SU-DHL-6 (cell line): ENCODE data around the gene CD247.

Experiments used
- H2AFZ ChIP-seq: fragments of 200-600 bp; sonication (generic); 2 replicates; pipeline ENCODE4 v1.6.1; 2014; ENCODE audit warnings: low read depth, mild to moderate bottlenecking, moderate library complexity, mixed read lengths, antibody characterized with exemption, low read length; ENCODE audit not compliant: severe bottlenecking
- H3F3A ChIP-seq: fragments of 200-600 bp; shearing (Covaris generic); 2 replicates; pipeline ENCODE4 v1.6.0; 2016; ENCODE audit warnings: antibody characterized with exemption, mild to moderate bottlenecking; ENCODE audit not compliant: insufficient read depth
- H3K27ac ChIP-seq: fragments of 200-600 bp; sonication (generic); 2 replicates; pipeline ENCODE4 v1.5.1; 2016; ENCODE audit warnings: low read depth, mild to moderate bottlenecking, low read length, moderate library complexity, mixed read lengths
- H3K27me3 ChIP-seq: fragments of 200-600 bp; sonication (generic), shearing (Covaris generic); 2 replicates; pipeline ENCODE4 v1.6.0; 2014; ENCODE audit warnings: mild to moderate bottlenecking, low read length
- H3K36me3 ChIP-seq: fragments of 200-600 bp; sonication (generic); 2 replicates; pipeline ENCODE4 v1.6.1; 2014; ENCODE audit warnings: mild to moderate bottlenecking, low read length, mixed read lengths
- H3K4me2 ChIP-seq: fragments of 300-600, 200-600 bp; shearing (Covaris generic), sonication (generic); 2 replicates; pipeline ENCODE4 v1.6.0; 2014; ENCODE audit warnings: low read length, low read depth, mild to moderate bottlenecking; ENCODE audit not compliant: poor library complexity, severe bottlenecking
- H3K4me3 ChIP-seq: fragments of 200-600 bp; sonication (generic); 2 replicates; pipeline ENCODE4 v1.5.1; 2014; ENCODE audit warnings: antibody characterized with exemption, low read length, mild to moderate bottlenecking, mixed read lengths; ENCODE audit not compliant: insufficient read depth, poor library complexity, severe bottlenecking
- H3K79me2 ChIP-seq: fragments of 200-600 bp; sonication (generic); 2 replicates; pipeline ENCODE4 v1.6.1; 2014; ENCODE audit warnings: mild to moderate bottlenecking, low read length, moderate library complexity; ENCODE audit not compliant: insufficient read depth
- H3K9ac ChIP-seq: fragments of 200-600 bp; sonication (generic); 2 replicates; pipeline ENCODE4 v1.7.0; 2014; ENCODE audit warnings: mild to moderate bottlenecking, low read length
- H3K9me2 ChIP-seq: fragments of 200-600 bp; sonication (generic); replicated peaks from 2 replicates; pipeline ENCODE4 v1.6.1; 2014; ENCODE audit warnings: low read length; ENCODE audit not compliant: insufficient read depth
- H3K9me3 ChIP-seq: fragments of 200-600 bp; sonication (generic); 2 replicates; pipeline ENCODE4 v1.6.1; 2014; ENCODE audit warnings: low read length, mixed read lengths; ENCODE audit not compliant: insufficient read depth
- H4K20me1 ChIP-seq: fragments of 200-600 bp; sonication (generic); 2 replicates; pipeline ENCODE4 v1.6.1; 2014; ENCODE audit warnings: low read depth, mild to moderate bottlenecking, antibody characterized with exemption, low read length, moderate library complexity, mixed read lengths
- EZH2phosphoT487 ChIP-seq: fragments of 200-600 bp; sonication (generic), shearing (Covaris generic); conservative IDR thresholded peaks from 2 replicates; pipeline ENCODE4 v1.6.1; 2018; ENCODE audit warnings: mild to moderate bottlenecking, antibody characterized with exemption, low read length, moderate library complexity, mixed read lengths
- TF ChIP-seq, protein P1 (sequence below): fragments of 200-600 bp; sonication (generic); IDR thresholded peaks from one replicate; pipeline ENCODE4 v1.5.1; 2017; ENCODE audit warnings: antibody characterized with exemption, mild to moderate bottlenecking, low read length, moderate library complexity; ENCODE audit not compliant: insufficient read depth, poor library complexity, severe bottlenecking

CD247 gene

DNA sequence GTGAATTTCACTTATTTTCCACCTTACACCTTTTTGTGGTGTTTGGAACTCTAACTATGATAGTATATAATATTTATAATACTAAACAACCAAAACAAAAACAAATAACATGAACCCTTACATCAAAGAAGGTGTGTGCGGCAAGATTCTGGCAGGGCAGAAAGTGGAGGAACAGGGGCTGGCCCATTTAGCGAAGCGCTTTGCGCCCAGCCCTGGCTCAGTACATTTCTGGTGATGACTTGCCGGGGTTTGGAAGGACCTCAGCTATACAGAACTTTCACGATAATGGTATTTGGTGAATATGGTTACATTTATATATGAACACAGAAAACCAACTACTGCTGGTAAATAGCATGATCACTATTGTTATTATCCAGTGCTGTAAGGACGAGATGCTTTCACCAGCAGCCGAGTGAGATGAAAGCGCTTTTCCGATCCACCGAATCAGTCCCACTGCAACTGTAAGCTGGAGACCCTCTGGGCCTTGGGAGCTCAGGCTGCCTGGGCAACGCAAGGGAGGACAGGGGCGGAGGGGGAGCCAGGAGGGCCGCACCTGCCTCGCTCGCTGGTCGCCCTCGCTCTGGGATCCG, 63.9 kb downstream of the CD247 start:
- H3K9me3 ChIP-seq: no peaks in the 10 kb centered on the region
- peak overlapping the region; percentile 56 for H3K4me3 ChIP-seq
- H3K79me2 ChIP-seq: no peaks in the 10 kb centered on the region
- 0 out of 2 replicates have a peak, but pooled peaks cover 3% of the 10 kb centered on the region for H3F3A ChIP-seq
- H3K9ac ChIP-seq: peak overlapping the region; percentile 47
- peak overlapping the region; percentile 85 for H3K4me2 ChIP-seq
- H3K27me3 ChIP-seq: no peaks in the 10 kb centered on the region
- TF ChIP-seq EZH2phosphoT487: no peak
- TF ChIP-seq, protein P1, sequence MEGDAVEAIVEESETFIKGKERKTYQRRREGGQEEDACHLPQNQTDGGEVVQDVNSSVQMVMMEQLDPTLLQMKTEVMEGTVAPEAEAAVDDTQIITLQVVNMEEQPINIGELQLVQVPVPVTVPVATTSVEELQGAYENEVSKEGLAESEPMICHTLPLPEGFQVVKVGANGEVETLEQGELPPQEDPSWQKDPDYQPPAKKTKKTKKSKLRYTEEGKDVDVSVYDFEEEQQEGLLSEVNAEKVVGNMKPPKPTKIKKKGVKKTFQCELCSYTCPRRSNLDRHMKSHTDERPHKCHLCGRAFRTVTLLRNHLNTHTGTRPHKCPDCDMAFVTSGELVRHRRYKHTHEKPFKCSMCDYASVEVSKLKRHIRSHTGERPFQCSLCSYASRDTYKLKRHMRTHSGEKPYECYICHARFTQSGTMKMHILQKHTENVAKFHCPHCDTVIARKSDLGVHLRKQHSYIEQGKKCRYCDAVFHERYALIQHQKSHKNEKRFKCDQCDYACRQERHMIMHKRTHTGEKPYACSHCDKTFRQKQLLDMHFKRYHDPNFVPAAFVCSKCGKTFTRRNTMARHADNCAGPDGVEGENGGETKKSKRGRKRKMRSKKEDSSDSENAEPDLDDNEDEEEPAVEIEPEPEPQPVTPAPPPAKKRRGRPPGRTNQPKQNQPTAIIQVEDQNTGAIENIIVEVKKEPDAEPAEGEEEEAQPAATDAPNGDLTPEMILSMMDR: no peak
- no peaks in the 10 kb centered on the region for H3K36me3 ChIP-seq
- H3K9me2 ChIP-seq: no peaks in the 10 kb centered on the region
- no peak overlapping the region for H3K27ac ChIP-seq
- peak overlapping the region; percentile 94 for H2AFZ ChIP-seq
- no peaks in the 10 kb centered on the region for H4K20me1 ChIP-seq

DNA sequence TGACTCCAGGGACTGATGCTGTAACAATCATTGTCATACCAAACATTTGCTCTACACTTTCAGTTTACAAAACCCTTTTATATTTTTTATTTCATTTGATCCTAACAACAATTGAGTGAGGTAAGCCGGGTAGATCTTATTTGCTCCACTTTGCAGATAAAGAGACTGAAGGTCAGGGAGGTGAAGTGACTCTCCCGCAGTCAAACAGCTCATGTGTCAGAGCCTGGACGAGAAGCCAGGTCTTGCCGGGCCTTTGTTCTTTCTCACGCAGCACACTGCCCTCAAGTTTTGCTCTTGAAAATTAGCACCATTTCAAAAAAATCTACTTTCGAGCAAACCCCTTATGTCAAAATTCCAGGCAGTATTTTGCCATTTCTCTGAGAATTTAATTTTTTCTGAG, 65.2 kb downstream of the CD247 start:
- TF ChIP-seq, protein P1: no peak
- TF ChIP-seq EZH2phosphoT487: no peak
- Histone ChIP-seq H3F3A (0 out of 2 replicates have a peak, but pooled peaks cover 3% of the 10 kb centered on the region), H3K79me2 (no peaks in the 10 kb centered on the region)

DNA sequence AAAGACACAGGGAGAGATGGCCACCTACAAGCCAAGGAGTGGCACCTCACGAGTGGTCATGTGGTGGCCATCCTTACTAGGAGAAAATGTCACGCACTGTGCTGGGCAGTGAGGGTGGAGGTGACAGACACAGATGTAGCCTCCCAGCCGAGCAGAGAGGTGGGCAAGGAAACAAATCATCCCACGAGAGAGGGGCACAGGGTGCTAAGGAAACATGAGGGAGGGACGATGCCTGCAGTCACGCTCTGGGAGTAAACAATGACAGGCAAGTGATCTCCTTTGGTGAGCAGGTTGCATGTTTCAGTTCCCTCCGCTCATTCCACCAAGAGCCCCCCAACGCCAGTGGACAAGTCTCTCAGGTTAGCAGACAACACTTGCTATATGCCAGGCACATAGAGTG, 65.8 kb downstream of the CD247 start:
- no peak overlapping the region for H3K27ac ChIP-seq
- no peaks in the 10 kb centered on the region for H3K79me2 ChIP-seq
- no peaks in the 10 kb centered on the region for H3K9me3 ChIP-seq
- no peak overlapping the region for H3K4me3 ChIP-seq
- no peaks in the 10 kb centered on the region for H3K27me3 ChIP-seq
- TF ChIP-seq, protein P1: no peak
- no peak for TF ChIP-seq EZH2phosphoT487
- H2AFZ ChIP-seq: no peak overlapping the region
- H4K20me1 ChIP-seq: no peaks in the 10 kb centered on the region
- no peak overlapping the region for H3K4me2 ChIP-seq
- H3K9me2 ChIP-seq: no peaks in the 10 kb centered on the region
- 0 out of 2 replicates have a peak, but pooled peaks cover 3% of the 10 kb centered on the region for H3F3A ChIP-seq
- no peaks in the 10 kb centered on the region for H3K36me3 ChIP-seq
- H3K9ac ChIP-seq: no peak overlapping the region

More for the DNA sequence above, 65.2 kb downstream of the CD247 start:
- Histone ChIP-seq H3K27me3 (no peaks in the 10 kb centered on the region), H3K9me3 (no peaks in the 10 kb centered on the region), H3K4me3 (no peak overlapping the region), H3K27ac (no peak overlapping the region), H4K20me1 (no peaks in the 10 kb centered on the region), H2AFZ (no peak overlapping the region), H3K4me2 (no peak overlapping the region), H3K9me2 (no peaks in the 10 kb centered on the region), H3K36me3 (no peaks in the 10 kb centered on the region), H3K9ac (no peak overlapping the region)
